Caco-2 (cell line): Measurements from ENCODE around the gene PRR5. TPM values are rescaled to one million over a fixed set of nuclear protein-coding genes. Genes with fewer than 3 reads are reported as not detected.

Source experiments
- BruUV-seq: library from RNA; stranded (reverse); fragments of 400-500 nt; replicated peaks from 2 replicates; lab custom pipeline; 2021; lab: Mats Ljungman, UMichigan
- CTCF ChIA-PET: fragments of 300-600 bp; sonication (Branson Sonifier 250); formaldehyde crosslinking; loops from one replicate; lab custom pipeline; 2022; ENCODE audit warnings: antibody characterized with exemption; lab: Charles Lee
- POLR2A ChIA-PET: fragments of 300-600 bp; sonication (Branson Sonifier 250); formaldehyde crosslinking; loops from one replicate; lab custom pipeline; 2022; ENCODE audit warnings: antibody characterized with exemption; lab: Charles Lee
- DNase-seq, 2 experiments: peaks; one replicate each; pipeline versions ENCODE4 v3.0.0 to v3.0.0-alpha.2; 2020 to 2022
- H3K27me3 ChIP-seq: replicated peaks from 2 replicates; pipeline ENCODE4 v1.6.0; 2011; ENCODE audit warnings: low read length; ENCODE audit not compliant: control insufficient read depth, insufficient read depth
- H3K36me3 ChIP-seq: 2 replicates; pipeline ENCODE4 v1.5.1; 2011; ENCODE audit warnings: low read length; ENCODE audit not compliant: control insufficient read depth, insufficient read depth
- H3K4me1 ChIP-seq: fragments of 250-450 bp; sonication (Bioruptor Pico); 2 replicates; pipeline ENCODE4 v1.5.1; 2020; ENCODE audit warnings: mild to moderate bottlenecking
- H3K4me3 ChIP-seq: 2 replicates; pipeline ENCODE4 v1.5.1; 2011; ENCODE audit warnings: low read depth, mild to moderate bottlenecking, control low read depth, low read length
- H3K9me3 ChIP-seq: fragments of 250-450 bp; sonication (Bioruptor Pico); 2 replicates; pipeline ENCODE4 v1.5.1; 2020; ENCODE audit warnings: mild to moderate bottlenecking, moderate library complexity
- H3K27ac Mint-ChIP-seq: one replicate; pipeline ENCODE4 v1.8.0; 2022; ENCODE audit warnings: mixed read lengths; ENCODE audit not compliant: unreplicated experiment
- H3K27me3 Mint-ChIP-seq: one replicate; pipeline ENCODE4 v1.8.0; 2022; ENCODE audit warnings: mixed read lengths; ENCODE audit not compliant: insufficient read depth, unreplicated experiment
- H3K36me3 Mint-ChIP-seq: one replicate; pipeline ENCODE4 v1.8.0; 2022; ENCODE audit warnings: mild to moderate bottlenecking, mixed read lengths; ENCODE audit not compliant: insufficient read depth, unreplicated experiment
- H3K4me1 Mint-ChIP-seq: one replicate; pipeline ENCODE4 v1.8.0; 2022; ENCODE audit warnings: low read depth, mixed read lengths; ENCODE audit not compliant: unreplicated experiment
- H3K4me3 Mint-ChIP-seq: one replicate; pipeline ENCODE4 v1.8.0; 2022; ENCODE audit warnings: mild to moderate bottlenecking, moderate library complexity, mixed read lengths; ENCODE audit not compliant: unreplicated experiment
- H3K9me3 Mint-ChIP-seq: one replicate; pipeline ENCODE4 v1.8.0; 2022; ENCODE audit warnings: mixed read lengths; ENCODE audit not compliant: unreplicated experiment
- CTCF ChIP-seq, 2 experiments: fragments of 200-600 bp in 1 of 2; IDR thresholded peaks; 1 replicate in 1 of 2; 2 replicates in 1 of 2; pipeline versions ENCODE4 v1.5.1 to v1.8.0; 2011 to 2022; ENCODE audit warnings: antibody characterized with exemption in 1 of 2, control low read depth in 1 of 2, inconsistent platforms in 1 of 2, low read depth in 1 of 2, low read length in 1 of 2, mild to moderate bottlenecking in 1 of 2, moderate library complexity in 1 of 2; ENCODE audit not compliant: insufficient read depth in 1 of 2, severe bottlenecking in 1 of 2, unreplicated experiment in 1 of 2
- intact Hi-C: fragments of 100-400 bp; cut with micrococcal nuclease; formaldehyde crosslinking; loops from one replicate; pipeline ENCODE4 v1.10.0; 2022; ENCODE audit not compliant: unreplicated experiment
- total RNA-seq: library from RNA; stranded (reverse); gene quantifications from 2 replicates; pipeline ENCODE4 v1.2.3, GENCODE V29; 2022

Gene PRR5
- total RNA-seq, 1 experiment from 2014 or later, result 82.8 TPM

DNA sequence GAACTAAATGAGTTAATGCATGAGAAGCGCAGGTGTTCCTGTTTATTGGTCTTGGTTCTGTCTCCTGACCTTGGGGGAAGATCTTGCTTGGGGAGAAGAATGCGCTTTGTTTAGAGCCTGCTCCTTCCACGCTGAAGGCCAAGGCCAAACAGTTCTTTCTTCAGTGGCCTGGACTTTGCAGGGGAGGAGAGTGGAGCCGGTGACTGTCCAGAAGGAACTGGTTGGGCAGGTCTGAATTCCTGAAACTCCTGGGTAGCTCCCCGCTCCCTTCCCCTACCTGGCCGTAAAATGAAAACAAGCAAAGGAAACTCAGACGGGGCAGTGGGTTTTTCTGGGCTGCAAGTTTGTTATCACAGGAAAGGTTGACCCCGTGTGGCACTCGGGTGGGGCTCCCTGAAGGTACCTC lies 54.0 kb downstream of the PRR5 start:
- Histone ChIP-seq H3K27me3 (no peaks in the 10 kb centered on the region), H3K9me3 (no peaks in the 10 kb centered on the region), H3K4me3 (peak overlapping the region; percentile 6; the same call in 1 of the 2 replicates), H3K36me3 (no peaks in the 10 kb centered on the region; the same call in 1 of the 2 replicates), H3K4me1 (peaks cover 64% of the 10 kb centered on the region)
- peaks cover 34% of the 10 kb centered on the region for H3K4me1 Mint-ChIP-seq
- no peaks in the 10 kb centered on the region for H3K27me3 Mint-ChIP-seq
- intact Hi-C loops, result no loop called here
- H3K9me3 Mint-ChIP-seq, result no peaks in the 10 kb centered on the region
- peak in 1 of 2 experiments; percentile 22 for TF ChIP-seq CTCF (IDR thresholded peaks at IDR 0.05; ENCODE audit: insufficient read depth in 1 of 2, low read depth in 1 of 2, low read length in 1 of 2, severe bottlenecking in 1 of 2, unreplicated experiment in 1 of 2)
- peak overlapping the region; percentile 94 for H3K27ac Mint-ChIP-seq
- ChIA-PET CTCF (interaction anchor here (1.1 to 2.3 kb wide), 2 partner anchors 12 to 65 kb away, joined by 5 to 7 read pairs; no protein-coding TSS in a partner anchor), POLR2A (interaction anchor here (1.0 to 1.2 kb wide), 2 partner anchors 12 to 19 kb away, joined by 3 read pairs; no protein-coding TSS in a partner anchor)
- no TSS peak for BruUV-seq
- DNase-seq, result peak; percentile 87
- H3K4me3 Mint-ChIP-seq, result peak overlapping the region; percentile 88
- H3K36me3 Mint-ChIP-seq, result peaks cover 52% of the 10 kb centered on the region

GRCh38 chr22:44758344-44758973 lies 56.5 kb downstream of the PRR5 start:
- ChIA-PET CTCF (no interaction called here), POLR2A (no interaction called here)
- H3K27me3 ChIP-seq, result no peaks in the 10 kb centered on the region
- Mint-ChIP-seq H3K36me3 (peaks cover 65% of the 10 kb centered on the region), H3K4me1 (peaks cover 34% of the 10 kb centered on the region), H3K27me3 (no peaks in the 10 kb centered on the region), H3K9me3 (no peaks in the 10 kb centered on the region), H3K27ac (peak overlapping the region; percentile 17), H3K4me3 (peak overlapping the region; percentile 10)
- no peaks in the 10 kb centered on the region for H3K9me3 ChIP-seq
- intact Hi-C loops, result no loop called here
- H3K4me3 ChIP-seq, result no peak overlapping the region
- BruUV-seq, result no TSS peak
- TF ChIP-seq CTCF (IDR thresholded peaks at IDR 0.05; ENCODE audit: insufficient read depth in 1 of 2, low read depth in 1 of 2, low read length in 1 of 2, severe bottlenecking in 1 of 2, unreplicated experiment in 1 of 2), result no peak
- DNase-seq, result no peak
- H3K4me1 ChIP-seq, result peaks cover 58% of the 10 kb centered on the region
- H3K36me3 ChIP-seq, result no peaks in the 10 kb centered on the region; the same call in 1 of the 2 replicates

- no peak overlapping the region for H3K4me3 ChIP-seq
- intact Hi-C loops, result no loop called here
- no peaks in the 10 kb centered on the region; the same call in 1 of the 2 replicates for H3K36me3 ChIP-seq
- peaks cover 65% of the 10 kb centered on the region for H3K36me3 Mint-ChIP-seq
- no peaks in the 10 kb centered on the region for H3K9me3 ChIP-seq
- DNase-seq, result no peak
- no peak for TF ChIP-seq CTCF (IDR thresholded peaks at IDR 0.05; ENCODE audit: insufficient read depth in 1 of 2, low read depth in 1 of 2, low read length in 1 of 2, severe bottlenecking in 1 of 2, unreplicated experiment in 1 of 2)
- peak overlapping the region; percentile 17 for H3K27ac Mint-ChIP-seq
- H3K4me1 ChIP-seq, result peaks cover 55% of the 10 kb centered on the region
- no peaks in the 10 kb centered on the region for H3K27me3 ChIP-seq
- H3K4me3 Mint-ChIP-seq, result no peak overlapping the region
- no peaks in the 10 kb centered on the region for H3K27me3 Mint-ChIP-seq
- BruUV-seq, result no TSS peak
- no peaks in the 10 kb centered on the region for H3K9me3 Mint-ChIP-seq
- peaks cover 31% of the 10 kb centered on the region for H3K4me1 Mint-ChIP-seq
- ChIA-PET POLR2A (no interaction called here), CTCF (interaction anchor here (0.5 to 0.9 kb wide), 2 partner anchors 133 to 156 kb away, joined by 3 read pairs; no protein-coding TSS in a partner anchor)
Observed at GRCh38 chr22:44759001-44759400, 57.0 kb downstream of the PRR5 start.
